HepG2 (cell line): ENCODE data around the gene SLC27A3. TPM values are rescaled to one million over a fixed set of nuclear protein-coding genes. Genes with fewer than 3 reads are reported as not detected.

Source experiments
- CBX1 ChIP-seq: IDR thresholded peaks from one replicate; pipeline ENCODE4 v1.6.1; 2016; ENCODE audit warnings: antibody characterized with exemption, low read depth
- CREBL2 ChIP-seq: sonication (generic); formaldehyde crosslinking; IDR thresholded peaks from 2 replicates; pipeline ENCODE4 v1.8.1; 2023; ENCODE audit warnings: missing genetic modification reagents, mild to moderate bottlenecking, borderline replicate concordance
- ELF1 ChIP-seq: sonication (generic); formaldehyde crosslinking; IDR thresholded peaks from 2 replicates; pipeline ENCODE4 v1.4.0; 2020; ENCODE audit warnings: missing genetic modification reagents
- KAT8 ChIP-seq: IDR thresholded peaks from 2 replicates; pipeline ENCODE4 v1.6.1; 2016; ENCODE audit warnings: missing genetic modification reagents, missing compliant biosample characterization
- KLF11 ChIP-seq: IDR thresholded peaks from 2 replicates; pipeline ENCODE4 v1.6.1; 2016; ENCODE audit warnings: missing compliant biosample characterization
- KLF9 ChIP-seq: IDR thresholded peaks from 2 replicates; pipeline ENCODE4 v1.6.1; 2016; ENCODE audit warnings: low read depth
- PPARG ChIP-seq: conservative IDR thresholded peaks from 2 replicates; pipeline ENCODE4 v1.6.1; 2016; ENCODE audit warnings: missing biosample characterization, missing genetic modification reagents
- SIX4 ChIP-seq: sonication (generic); formaldehyde crosslinking; IDR thresholded peaks from 2 replicates; pipeline ENCODE4 v1.4.0; 2020; ENCODE audit warnings: missing genetic modification reagents
- TBP ChIP-seq: sonication (generic); formaldehyde crosslinking; IDR thresholded peaks from 2 replicates; pipeline ENCODE4 v1.5.0; 2020; ENCODE audit warnings: missing genetic modification reagents
- TOE1 ChIP-seq: sonication (generic); formaldehyde crosslinking; IDR thresholded peaks from 2 replicates; pipeline ENCODE4 v1.4.0; 2020; ENCODE audit warnings: mild to moderate bottlenecking, missing genetic modification reagents
- XRCC5 ChIP-seq: fragments of 200-400 bp; formaldehyde crosslinking; optimal IDR thresholded peaks from 2 replicates; pipeline ENCODE3; 2017; ENCODE audit warnings: mild to moderate bottlenecking, low read length
- YY1 ChIP-seq: IDR thresholded peaks from 2 replicates; pipeline ENCODE4 v1.6.1; 2011; ENCODE audit warnings: low read length, low read depth, moderate library complexity, mild to moderate bottlenecking; ENCODE audit not compliant: insufficient read depth, insufficient replicate concordance
- ZBTB49 ChIP-seq: sonication (generic); formaldehyde crosslinking; IDR thresholded peaks from 2 replicates; pipeline ENCODE4 v1.4.0; 2020; ENCODE audit warnings: missing genetic modification reagents, borderline replicate concordance
- ZNF142 ChIP-seq: sonication (generic); formaldehyde crosslinking; IDR thresholded peaks from 2 replicates; pipeline ENCODE4 v1.4.0; 2020; ENCODE audit warnings: missing genetic modification reagents
- ZNF24 ChIP-seq: fragments of 450-650 bp; IDR thresholded peaks from 2 replicates; pipeline ENCODE4 v1.6.1; 2017; ENCODE audit warnings: antibody characterized with exemption, mild to moderate bottlenecking
- ZNF383 ChIP-seq: sonication (generic); formaldehyde crosslinking; IDR thresholded peaks from 2 replicates; pipeline ENCODE4 v1.4.0; 2020; ENCODE audit warnings: missing genetic modification reagents, mild to moderate bottlenecking, borderline replicate concordance
- ZNF737 ChIP-seq: sonication (generic); formaldehyde crosslinking; IDR thresholded peaks from 2 replicates; pipeline ENCODE4 v1.5.0; 2020; ENCODE audit warnings: missing genetic modification reagents, mild to moderate bottlenecking, borderline replicate concordance
- ZNF784 ChIP-seq: sonication (generic); formaldehyde crosslinking; IDR thresholded peaks from 2 replicates; pipeline ENCODE4 v1.5.1; 2020; ENCODE audit warnings: missing genetic modification reagents, mild to moderate bottlenecking, borderline replicate concordance
- ZNF792 ChIP-seq: IDR thresholded peaks from 2 replicates; pipeline ENCODE4 v1.6.1; 2016
- polyA plus RNA-seq, 8 experiments: library from polyadenylated mRNA; depleted of rRNA in 3 of 8; stranded (reverse) in 7 of 8; unstranded in 1 of 8; fragments of >200 nt; fragmentation: Illumina TruSeq in 4 of 8; extraction: Trizol in 4 of 8; gene quantifications; 2 replicates each; pipeline versions ENCODE4 v1.2.1 to v1.2.3, GENCODE V29; 2011 to 2016; ENCODE audit warnings: low read depth in 4 of 8, missing spikeins in 1 of 8, mixed read lengths in 1 of 8; ENCODE audit not compliant: insufficient read depth in 1 of 8
- total RNA-seq, 5 experiments: library from RNA; depleted of rRNA; stranded (reverse); fragments of >200 nt; fragmentation: Illumina TruSeq; extraction: Trizol; gene quantifications; 2 replicates each; pipeline ENCODE4 v1.2.3, GENCODE V29; 2016; ENCODE audit warnings: low read depth in 1 of 5
- TF ChIP-seq, protein P1 (sequence below): sonication (generic); formaldehyde crosslinking; IDR thresholded peaks from 2 replicates; pipeline ENCODE4 v1.4.0; 2020; ENCODE audit warnings: missing genetic modification reagents
- TF ChIP-seq, protein P2 (sequence below): IDR thresholded peaks from 2 replicates; pipeline ENCODE4 v1.6.1; 2016; ENCODE audit warnings: mild to moderate bottlenecking, missing biosample characterization, missing genetic modification reagents

The SLC27A3 gene
- total and polyA plus RNA-seq, 2 of the 13 experiments (the other 11 are each of a cell fraction or from before 2014, with no cell fraction given): 4.3 to 10.3 TPM

GRCh38 chr1:153749408-153750005 lies 25.7 kb upstream of the SLC27A3 start (continued):
- no peak for TF ChIP-seq ZNF142 (CRISPR knock-in tag)
- no peak for TF ChIP-seq ZNF784
- TF ChIP-seq TBP: no peak
- TF ChIP-seq TOE1 (CRISPR knock-in tag): no peak
- peak; percentile 37 for TF ChIP-seq YY1
- TF ChIP-seq ZNF383 (CRISPR knock-in tag): no peak
- no peak for TF ChIP-seq ELF1 (CRISPR knock-in tag)
- TF ChIP-seq ZNF737 (CRISPR knock-in tag): no peak
- no peak for TF ChIP-seq ZNF792 (CRISPR knock-in tag)
- TF ChIP-seq CREBL2 (CRISPR knock-in tag): no peak
- no peak for TF ChIP-seq ZBTB49 (CRISPR knock-in tag)
- TF ChIP-seq, protein P1, sequence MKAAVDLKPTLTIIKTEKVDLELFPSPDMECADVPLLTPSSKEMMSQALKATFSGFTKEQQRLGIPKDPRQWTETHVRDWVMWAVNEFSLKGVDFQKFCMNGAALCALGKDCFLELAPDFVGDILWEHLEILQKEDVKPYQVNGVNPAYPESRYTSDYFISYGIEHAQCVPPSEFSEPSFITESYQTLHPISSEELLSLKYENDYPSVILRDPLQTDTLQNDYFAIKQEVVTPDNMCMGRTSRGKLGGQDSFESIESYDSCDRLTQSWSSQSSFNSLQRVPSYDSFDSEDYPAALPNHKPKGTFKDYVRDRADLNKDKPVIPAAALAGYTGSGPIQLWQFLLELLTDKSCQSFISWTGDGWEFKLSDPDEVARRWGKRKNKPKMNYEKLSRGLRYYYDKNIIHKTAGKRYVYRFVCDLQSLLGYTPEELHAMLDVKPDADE (CRISPR knock-in tag): no peak
- TF ChIP-seq SIX4 (CRISPR knock-in tag): no peak
- 0 out of 2 replicates have a peak, but pooled peaks have one; percentile 43 for TF ChIP-seq PPARG (CRISPR knock-in tag)
- no peak for TF ChIP-seq ZNF24
- TF ChIP-seq XRCC5: peak; percentile 85
- TF ChIP-seq, protein P2, sequence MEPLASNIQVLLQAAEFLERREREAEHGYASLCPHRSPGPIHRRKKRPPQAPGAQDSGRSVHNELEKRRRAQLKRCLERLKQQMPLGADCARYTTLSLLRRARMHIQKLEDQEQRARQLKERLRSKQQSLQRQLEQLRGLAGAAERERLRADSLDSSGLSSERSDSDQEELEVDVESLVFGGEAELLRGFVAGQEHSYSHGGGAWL (CRISPR knock-in tag): no peak
- TF ChIP-seq CBX1: no peak
- no peak for TF ChIP-seq KAT8 (CRISPR knock-in tag)
- no peak for TF ChIP-seq KLF9 (CRISPR knock-in tag)
- TF ChIP-seq KLF11: no peak
